D721Med (cell line): ENCODE measurements around the gene RFX6.

ENCODE experiments used
- DNase-seq: peaks from one replicate; pipeline ENCODE4 v3.0.0; 2011; ENCODE audit warnings: low spot score; ENCODE audit not compliant: insufficient read length
- FAIRE-seq: peaks from 2 replicates; lab custom pipeline; 2011; peaks lifted over from hg19 to GRCh38; lab: Jason Lieb, UNC
- TF ChIP-seq, protein P1 (sequence below): IDR thresholded peaks from 2 replicates; pipeline ENCODE4 v1.5.1; 2012; ENCODE audit warnings: mild to moderate bottlenecking, control low read depth; ENCODE audit not compliant: insufficient read depth; ENCODE audit errors: missing control alignments

The RFX6 gene

DNA sequence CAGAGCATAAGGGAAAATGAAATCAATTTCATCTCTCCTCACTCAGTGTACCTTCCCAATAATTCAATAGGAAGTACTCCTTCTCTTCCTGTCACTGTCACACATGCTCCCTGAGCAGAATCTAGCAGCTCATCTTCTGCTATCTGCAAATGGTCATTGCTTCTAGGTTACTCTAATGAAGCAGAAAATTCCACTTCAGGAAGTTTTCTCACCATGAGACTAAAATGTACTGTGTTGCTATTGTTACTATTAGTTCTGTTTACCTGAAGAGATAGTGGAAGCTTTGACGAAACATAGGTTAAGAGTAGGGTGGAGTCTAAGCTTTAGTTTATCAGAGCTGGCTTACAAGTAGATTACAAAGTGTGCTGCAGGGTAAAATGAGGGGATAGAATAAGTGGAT is 52.8 kb downstream of the RFX6 start:
- DNase-seq (no peak), FAIRE-seq (no peak)
- TF ChIP-seq, protein P1, sequence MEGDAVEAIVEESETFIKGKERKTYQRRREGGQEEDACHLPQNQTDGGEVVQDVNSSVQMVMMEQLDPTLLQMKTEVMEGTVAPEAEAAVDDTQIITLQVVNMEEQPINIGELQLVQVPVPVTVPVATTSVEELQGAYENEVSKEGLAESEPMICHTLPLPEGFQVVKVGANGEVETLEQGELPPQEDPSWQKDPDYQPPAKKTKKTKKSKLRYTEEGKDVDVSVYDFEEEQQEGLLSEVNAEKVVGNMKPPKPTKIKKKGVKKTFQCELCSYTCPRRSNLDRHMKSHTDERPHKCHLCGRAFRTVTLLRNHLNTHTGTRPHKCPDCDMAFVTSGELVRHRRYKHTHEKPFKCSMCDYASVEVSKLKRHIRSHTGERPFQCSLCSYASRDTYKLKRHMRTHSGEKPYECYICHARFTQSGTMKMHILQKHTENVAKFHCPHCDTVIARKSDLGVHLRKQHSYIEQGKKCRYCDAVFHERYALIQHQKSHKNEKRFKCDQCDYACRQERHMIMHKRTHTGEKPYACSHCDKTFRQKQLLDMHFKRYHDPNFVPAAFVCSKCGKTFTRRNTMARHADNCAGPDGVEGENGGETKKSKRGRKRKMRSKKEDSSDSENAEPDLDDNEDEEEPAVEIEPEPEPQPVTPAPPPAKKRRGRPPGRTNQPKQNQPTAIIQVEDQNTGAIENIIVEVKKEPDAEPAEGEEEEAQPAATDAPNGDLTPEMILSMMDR: no peak

DNA sequence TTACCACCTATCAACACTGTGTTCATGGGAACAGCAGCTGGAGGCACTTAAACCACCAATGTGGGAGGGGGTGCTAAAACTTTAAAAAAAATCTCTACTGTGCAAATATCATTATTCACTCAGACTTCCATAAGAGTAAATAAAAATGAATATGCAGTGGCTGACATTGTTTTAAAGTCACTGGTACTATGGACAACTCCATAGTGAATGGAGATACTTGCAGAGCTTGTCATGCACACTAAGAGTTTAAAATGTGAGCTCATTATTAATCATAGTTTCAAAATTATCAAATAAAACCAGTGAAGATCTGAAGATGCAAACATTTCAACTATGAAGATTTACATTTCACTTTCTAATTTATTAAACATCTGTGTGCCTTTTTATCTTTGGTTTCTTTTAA is 54.4 kb downstream of the RFX6 start:
- FAIRE-seq: no peak
- no peak for DNase-seq
- TF ChIP-seq, protein P1: no peak

DNA sequence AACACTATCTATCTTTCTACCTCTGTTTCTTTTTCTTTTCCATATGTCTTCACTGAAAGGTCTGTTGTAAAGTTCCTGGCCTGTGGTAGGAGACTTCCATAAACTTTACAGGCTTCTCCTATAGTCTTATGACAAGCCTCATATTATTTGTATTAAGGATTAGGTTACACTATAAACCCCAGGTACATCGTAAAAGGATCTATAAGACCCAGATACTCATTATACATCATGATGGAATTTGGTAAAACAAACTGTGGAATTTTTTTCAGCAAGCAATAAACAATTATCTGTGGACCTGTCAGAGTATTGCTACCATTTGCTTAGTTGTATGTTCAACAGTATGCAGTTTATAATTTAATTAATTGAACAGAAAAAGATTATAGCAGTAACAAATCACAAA is 55.5 kb downstream of the RFX6 start:
- no peak for DNase-seq
- FAIRE-seq: no peak
- TF ChIP-seq, protein P1: no peak

DNA sequence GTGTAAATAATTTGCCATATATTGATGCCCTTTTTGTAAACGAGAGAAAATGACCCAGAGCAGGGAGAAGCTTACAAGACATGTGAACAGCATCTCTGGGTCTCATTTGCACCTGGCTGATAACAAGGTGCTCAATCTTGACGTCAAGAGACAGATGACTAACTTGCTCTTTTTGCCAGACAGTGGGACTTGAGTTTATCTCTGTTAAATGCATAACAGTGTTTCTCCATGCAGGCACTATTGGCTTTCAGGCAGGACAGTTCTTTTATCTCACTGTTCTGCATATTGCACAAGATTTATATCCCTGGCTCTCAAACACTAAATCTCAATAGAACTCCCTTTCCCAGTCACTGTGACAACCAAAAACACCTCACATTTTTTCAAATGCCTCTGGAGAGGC is 56.4 kb downstream of the RFX6 start:
- no peak for DNase-seq
- TF ChIP-seq, protein P1: no peak
- FAIRE-seq: no peak

DNA sequence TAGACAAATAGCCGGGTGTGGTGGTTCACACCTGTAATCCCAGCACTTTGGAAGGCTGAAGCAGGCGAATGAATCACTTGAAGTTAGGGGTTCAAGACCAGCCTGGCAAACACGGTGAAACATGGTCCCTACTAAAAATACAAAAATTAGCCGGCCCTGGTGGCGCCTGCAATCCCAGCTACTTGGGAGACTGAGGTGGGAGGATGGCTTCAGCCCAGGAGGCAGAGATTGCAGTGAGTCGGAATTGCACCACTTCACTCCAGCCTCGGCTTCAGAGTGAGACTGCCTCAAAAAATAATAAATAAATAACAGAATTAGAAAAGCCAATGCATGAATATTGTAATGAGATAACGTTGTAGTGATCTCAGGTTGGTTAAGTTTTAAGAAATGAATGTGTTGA is 61.3 kb downstream of the RFX6 start:
- DNase-seq (no peak), FAIRE-seq (no peak)
- TF ChIP-seq, protein P1: no peak

DNA sequence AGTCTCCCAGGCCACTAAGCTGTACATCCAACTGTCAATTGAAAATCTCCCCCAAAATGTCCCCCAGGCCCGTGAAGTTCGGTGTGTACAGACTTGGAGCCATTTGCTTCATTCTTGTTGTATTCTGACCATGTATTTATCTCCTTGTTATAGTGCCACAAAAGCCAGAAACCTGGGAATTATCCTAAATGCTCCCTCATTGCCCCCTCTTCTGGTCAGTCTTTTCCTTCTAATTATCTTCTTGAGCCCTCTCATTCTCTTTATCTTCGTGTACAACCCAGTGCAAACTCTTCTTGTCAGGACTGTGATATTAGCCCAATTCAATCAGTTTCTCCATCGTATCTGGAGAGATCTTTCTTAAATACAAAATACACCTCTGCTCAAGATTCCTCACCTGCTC is 64.7 kb downstream of the RFX6 start:
- TF ChIP-seq, protein P1: no peak
- FAIRE-seq (no peak), DNase-seq (no peak)

DNA sequence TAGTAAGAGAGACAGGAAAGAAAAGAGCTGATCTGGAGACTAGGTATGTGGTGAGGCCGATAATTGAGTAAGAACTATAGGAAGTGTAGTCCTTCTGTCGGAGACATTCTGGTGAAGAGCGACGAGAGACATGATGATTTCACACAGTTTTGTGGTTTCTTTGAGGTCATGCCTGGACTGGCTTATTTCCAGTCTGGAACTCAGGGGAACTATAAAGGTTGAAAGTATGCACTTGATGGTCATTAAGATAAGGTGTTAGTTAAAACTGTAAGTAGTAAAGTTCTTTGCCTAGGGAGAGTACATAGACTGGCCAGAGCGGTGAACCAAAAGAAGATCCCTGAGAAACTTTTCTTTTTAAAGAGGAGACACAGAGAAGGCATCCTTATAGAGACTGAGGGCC is 68.8 kb downstream of the RFX6 start:
- DNase-seq (no peak), FAIRE-seq (no peak)
- TF ChIP-seq, protein P1: no peak
